Liver (tissue), 2 donors: ENCODE data around the gene STPG1.

Experiments
- TF ChIP-seq, protein P1 (sequence below): fragments of 150-350 bp; IDR thresholded peaks from 2 replicates; pipeline ENCODE4 v1.5.1; 2017; ENCODE audit warnings: improper control_type of control experiment, low read depth, low read length; ENCODE audit not compliant: missing input control
- TF ChIP-seq, protein P2 (sequence below): IDR thresholded peaks from 2 replicates; pipeline ENCODE4 v1.6.1; 2016; ENCODE audit warnings: antibody characterized with exemption
- TF ChIP-seq, protein P3 (sequence below): IDR thresholded peaks from 2 replicates; pipeline ENCODE4 v1.6.1; 2016; ENCODE audit warnings: antibody characterized with exemption, mild to moderate bottlenecking
- donor health status: healthy.

DNA sequence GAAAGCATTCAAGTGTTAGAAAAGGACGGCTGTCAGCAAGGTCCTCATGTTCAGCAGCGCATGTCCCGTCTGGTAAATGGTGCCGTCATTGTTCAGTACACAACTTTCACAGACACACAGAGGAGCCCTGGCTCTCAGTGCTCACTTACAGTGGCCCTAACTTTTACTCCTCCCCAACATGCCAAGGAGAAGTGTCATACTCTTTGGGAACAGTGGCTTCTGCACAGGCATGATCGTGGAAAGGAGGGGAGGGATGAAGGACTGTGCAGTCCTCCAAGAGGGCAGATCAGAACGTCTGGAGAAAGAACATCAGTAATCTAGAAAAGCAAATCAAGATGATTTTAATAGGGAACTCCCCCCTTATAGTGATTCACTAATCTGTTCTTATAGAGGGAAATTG lies 98.2 kb downstream of the STPG1 start:
- TF ChIP-seq, protein P1, sequence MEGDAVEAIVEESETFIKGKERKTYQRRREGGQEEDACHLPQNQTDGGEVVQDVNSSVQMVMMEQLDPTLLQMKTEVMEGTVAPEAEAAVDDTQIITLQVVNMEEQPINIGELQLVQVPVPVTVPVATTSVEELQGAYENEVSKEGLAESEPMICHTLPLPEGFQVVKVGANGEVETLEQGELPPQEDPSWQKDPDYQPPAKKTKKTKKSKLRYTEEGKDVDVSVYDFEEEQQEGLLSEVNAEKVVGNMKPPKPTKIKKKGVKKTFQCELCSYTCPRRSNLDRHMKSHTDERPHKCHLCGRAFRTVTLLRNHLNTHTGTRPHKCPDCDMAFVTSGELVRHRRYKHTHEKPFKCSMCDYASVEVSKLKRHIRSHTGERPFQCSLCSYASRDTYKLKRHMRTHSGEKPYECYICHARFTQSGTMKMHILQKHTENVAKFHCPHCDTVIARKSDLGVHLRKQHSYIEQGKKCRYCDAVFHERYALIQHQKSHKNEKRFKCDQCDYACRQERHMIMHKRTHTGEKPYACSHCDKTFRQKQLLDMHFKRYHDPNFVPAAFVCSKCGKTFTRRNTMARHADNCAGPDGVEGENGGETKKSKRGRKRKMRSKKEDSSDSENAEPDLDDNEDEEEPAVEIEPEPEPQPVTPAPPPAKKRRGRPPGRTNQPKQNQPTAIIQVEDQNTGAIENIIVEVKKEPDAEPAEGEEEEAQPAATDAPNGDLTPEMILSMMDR: no peak
- TF ChIP-seq, protein P2, sequence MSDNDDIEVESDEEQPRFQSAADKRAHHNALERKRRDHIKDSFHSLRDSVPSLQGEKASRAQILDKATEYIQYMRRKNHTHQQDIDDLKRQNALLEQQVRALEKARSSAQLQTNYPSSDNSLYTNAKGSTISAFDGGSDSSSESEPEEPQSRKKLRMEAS: no peak
- TF ChIP-seq, protein P3, sequence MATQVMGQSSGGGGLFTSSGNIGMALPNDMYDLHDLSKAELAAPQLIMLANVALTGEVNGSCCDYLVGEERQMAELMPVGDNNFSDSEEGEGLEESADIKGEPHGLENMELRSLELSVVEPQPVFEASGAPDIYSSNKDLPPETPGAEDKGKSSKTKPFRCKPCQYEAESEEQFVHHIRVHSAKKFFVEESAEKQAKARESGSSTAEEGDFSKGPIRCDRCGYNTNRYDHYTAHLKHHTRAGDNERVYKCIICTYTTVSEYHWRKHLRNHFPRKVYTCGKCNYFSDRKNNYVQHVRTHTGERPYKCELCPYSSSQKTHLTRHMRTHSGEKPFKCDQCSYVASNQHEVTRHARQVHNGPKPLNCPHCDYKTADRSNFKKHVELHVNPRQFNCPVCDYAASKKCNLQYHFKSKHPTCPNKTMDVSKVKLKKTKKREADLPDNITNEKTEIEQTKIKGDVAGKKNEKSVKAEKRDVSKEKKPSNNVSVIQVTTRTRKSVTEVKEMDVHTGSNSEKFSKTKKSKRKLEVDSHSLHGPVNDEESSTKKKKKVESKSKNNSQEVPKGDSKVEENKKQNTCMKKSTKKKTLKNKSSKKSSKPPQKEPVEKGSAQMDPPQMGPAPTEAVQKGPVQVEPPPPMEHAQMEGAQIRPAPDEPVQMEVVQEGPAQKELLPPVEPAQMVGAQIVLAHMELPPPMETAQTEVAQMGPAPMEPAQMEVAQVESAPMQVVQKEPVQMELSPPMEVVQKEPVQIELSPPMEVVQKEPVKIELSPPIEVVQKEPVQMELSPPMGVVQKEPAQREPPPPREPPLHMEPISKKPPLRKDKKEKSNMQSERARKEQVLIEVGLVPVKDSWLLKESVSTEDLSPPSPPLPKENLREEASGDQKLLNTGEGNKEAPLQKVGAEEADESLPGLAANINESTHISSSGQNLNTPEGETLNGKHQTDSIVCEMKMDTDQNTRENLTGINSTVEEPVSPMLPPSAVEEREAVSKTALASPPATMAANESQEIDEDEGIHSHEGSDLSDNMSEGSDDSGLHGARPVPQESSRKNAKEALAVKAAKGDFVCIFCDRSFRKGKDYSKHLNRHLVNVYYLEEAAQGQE: no peak
